ENCODE results near the gene PDE4D. TPM values are rescaled to one million over a fixed set of nuclear protein-coding genes. Genes with fewer than 3 reads are reported as not detected.
A peak's percentile ranks its signal among the peaks of the same experiment; 100 is the strongest.

PDE4D gene
- total RNA-seq, 1 experiment from 2014 or later: 291 TPM

DNA sequence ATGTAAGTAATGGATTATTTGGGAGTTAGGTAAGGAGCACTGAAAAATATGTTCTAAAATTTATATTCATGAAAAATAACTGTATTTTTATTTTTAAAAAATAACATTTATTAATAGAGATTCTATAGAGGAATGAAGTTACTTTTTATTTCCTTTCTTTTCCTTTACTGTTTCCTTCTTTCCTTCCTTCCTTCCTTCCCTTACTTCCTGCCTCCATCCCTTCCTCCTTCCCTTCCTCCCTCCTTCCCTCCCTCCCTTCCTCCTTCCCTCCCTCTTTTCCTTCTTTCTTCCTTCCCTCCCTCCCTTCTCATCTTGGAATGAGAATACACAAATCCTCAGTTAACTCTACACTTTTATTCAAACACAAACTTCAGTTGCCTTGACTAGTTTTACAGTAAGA is 750.6 kb downstream of the PDE4D start:
- no peak for DNase-seq (ENCODE audit: extremely low read depth, low read depth)

DNA sequence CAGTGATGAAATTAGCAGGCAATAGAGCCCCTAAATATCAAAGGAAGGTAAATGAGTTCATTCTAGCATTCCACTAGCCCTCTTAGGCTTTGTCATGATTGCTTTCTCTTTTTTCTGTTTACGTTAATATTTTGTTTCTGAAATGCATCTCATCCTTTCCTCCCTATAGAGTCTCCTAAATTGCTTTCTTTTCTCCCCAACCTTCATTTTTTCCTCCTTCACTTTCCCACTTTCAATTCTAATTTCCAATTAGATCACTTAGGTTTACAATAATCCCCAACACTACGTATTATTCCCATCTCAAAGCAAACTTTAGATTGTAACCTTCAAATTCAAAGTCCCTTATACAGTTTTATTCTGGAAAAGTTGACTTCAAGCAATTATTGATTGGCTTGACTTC is 751.4 kb downstream of the PDE4D start:
- no peak for DNase-seq (ENCODE audit: extremely low read depth, low read depth)

DNA sequence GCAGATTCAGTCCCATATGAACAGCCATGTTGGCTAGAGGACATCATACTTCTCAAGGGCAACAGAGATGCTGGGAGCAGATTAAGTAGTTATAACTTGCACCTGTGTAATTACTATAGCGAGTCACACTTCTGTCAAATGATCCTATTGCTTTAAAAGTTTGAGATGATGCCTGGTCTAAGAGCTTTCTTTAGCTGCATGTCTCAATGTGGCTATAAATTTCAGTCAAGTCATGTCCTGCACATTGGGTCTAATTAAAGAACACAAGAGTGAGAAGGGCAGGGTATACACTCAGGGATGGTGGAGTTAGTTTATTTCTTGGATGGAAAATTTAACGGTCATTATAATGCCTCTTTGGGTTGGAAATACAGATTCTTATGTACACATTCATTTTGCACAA is 753.4 kb downstream of the PDE4D start:
- no peak for DNase-seq (ENCODE audit: extremely low read depth, low read depth)

- DNase-seq (ENCODE audit: extremely low read depth, low read depth): no peak
Measured at GRCh38 chr5:59139695-59140094, 753.8 kb downstream of the PDE4D start.

DNA sequence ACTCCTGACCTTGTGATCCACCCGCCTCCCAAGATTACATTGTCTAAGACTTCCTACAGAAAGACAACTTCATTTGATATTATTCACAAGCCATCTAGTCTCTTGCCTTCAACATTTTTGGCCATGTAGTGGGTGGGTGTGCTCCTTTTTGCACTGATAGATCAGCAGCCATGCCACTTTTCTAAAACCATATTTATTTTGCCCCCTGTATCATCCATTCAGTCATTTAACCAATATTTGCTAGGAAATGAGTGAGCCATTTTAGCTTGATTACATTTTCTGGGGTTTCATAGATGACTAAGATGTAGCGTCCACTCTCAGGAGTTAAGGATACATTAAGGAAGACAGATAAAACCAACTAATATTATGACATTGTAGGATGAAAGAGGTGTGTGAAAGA is 755.0 kb downstream of the PDE4D start:
- no peak for DNase-seq (ENCODE audit: extremely low read depth, low read depth)

- DNase-seq (ENCODE audit: extremely low read depth, low read depth): no peak
Measured at GRCh38 chr5:59137846-59138245, 755.7 kb downstream of the PDE4D start.

GRCh38 chr5:59136549-59136948 is 757.0 kb downstream of the PDE4D start:
- no peak for DNase-seq (ENCODE audit: extremely low read depth, low read depth)

- no peak for DNase-seq (ENCODE audit: extremely low read depth, low read depth)
Measured at GRCh38 chr5:59134471-59135163, 758.9 kb downstream of the PDE4D start.

GRCh38 chr5:59133764-59134261 is 759.7 kb downstream of the PDE4D start:
- DNase-seq (ENCODE audit: extremely low read depth, low read depth): peak; percentile 68

DNA sequence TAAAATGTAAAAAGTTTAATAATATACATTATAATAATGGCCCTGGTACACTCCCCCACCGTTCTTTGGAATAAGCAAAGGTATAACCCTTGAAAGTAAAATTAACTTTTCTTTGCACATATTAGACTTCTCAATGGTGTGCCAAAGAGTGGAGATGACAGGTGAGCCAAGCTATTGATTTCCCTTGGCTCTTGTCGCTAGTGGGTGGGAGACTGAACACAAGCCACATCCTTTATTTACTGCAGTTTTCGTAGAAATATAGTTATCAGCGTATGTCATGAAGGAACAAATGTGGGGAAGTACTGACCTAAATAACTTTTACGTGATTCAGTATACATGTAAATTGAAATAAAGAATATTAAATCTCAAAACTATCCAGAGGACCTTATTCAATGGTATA is 761.4 kb downstream of the PDE4D start:
- DNase-seq (ENCODE audit: extremely low read depth, low read depth): no peak

DNA sequence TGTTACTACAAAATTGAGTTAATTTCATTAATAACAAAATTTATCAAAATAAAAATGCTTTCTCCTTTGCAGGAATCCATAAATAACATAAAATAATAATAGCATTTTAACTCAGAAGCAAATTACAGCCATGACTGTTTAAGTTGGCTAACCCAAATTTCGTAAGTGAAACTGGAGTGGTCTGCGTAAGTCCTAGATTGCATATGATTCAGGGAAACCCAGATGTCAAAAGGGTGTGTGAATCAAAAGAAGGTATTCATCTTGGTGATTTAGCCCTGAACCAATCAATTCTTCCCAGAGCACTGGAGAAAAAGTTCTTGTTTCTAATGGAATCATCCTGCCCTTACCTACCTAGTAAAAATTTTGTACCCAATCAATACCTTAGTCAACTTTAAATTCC is 763.1 kb downstream of the PDE4D start:
- peak; percentile 64 for DNase-seq (ENCODE audit: extremely low read depth, low read depth)

DNA sequence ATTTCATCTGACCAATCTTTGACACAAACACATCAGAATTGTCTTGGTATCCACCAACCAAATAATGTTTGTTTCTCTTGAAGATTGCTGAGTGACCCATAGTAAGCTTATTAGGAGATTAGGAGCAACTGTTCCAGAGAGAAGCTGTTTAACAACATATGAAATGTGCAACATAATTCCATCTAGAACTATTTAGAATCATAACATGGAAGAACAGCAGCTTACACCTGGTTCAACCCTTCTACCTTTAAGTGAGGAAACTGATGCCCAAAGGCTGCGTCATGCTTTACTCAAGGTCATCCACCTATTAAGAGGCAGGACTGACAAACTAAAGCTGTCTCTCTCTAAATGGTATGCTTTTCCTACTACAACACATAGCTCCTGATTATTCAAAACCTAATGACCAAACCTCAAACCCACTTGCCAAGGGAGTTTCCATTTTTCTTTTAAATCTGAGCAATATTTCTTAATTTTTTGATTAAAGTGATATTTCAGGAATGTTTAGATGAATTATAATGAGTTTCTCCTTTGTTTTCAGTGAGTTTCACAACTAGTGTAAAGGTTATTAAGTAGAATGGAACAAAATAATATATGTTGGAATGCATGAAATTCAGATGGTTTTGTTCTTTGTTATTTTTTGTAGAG is 764.8 kb downstream of the PDE4D start:
- DNase-seq (ENCODE audit: extremely low read depth, low read depth): no peak

GRCh38 chr5:59126708-59127573 is 766.6 kb downstream of the PDE4D start:
- DNase-seq (ENCODE audit: extremely low read depth, low read depth): no peak

GRCh38 chr5:59126016-59126707 is 767.4 kb downstream of the PDE4D start:
- DNase-seq (ENCODE audit: extremely low read depth, low read depth): no peak

- no peak for DNase-seq (ENCODE audit: extremely low read depth, low read depth)
Measured at GRCh38 chr5:59125011-59125961, 768.2 kb downstream of the PDE4D start.

- no peak for DNase-seq (ENCODE audit: extremely low read depth, low read depth)
Measured at GRCh38 chr5:59123595-59124561, 769.6 kb downstream of the PDE4D start.

- DNase-seq (ENCODE audit: extremely low read depth, low read depth): no peak
Measured at GRCh38 chr5:59119480-59119879, 774.0 kb downstream of the PDE4D start.

GRCh38 chr5:59117320-59117719 is 776.2 kb downstream of the PDE4D start:
- no peak for DNase-seq (ENCODE audit: extremely low read depth, low read depth)
